ENCODE data around the gene TRIM15.

DNA sequence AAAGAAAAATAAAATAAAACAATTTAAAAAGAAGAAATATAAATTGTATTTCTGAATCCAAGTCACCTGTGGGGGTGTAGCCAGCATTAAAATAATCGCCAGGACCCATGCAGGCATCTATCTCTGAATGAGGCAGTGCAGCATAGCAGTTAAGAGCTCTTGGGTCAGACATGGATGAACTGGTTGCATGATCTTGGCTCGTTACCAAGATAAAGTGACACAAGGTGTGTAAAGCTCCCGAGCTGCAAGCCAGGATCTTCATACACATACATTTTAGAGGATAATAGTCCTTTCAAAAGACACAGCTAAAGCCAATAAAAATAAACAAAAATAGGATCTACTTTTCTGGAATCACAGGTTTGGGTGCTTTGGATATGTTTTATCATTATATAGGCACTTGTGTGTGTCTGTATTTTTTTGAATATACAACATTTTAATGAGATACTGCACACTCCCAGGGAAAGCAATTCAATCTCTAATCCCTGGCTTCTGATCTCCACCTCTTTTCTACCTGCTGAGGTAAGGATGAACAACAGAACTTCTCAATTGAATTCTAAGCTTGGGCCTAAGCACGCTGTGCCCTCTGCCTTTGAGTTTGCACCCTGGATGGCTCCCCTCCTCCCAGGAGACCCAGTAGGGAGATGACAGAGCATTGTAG is 11.2 kb upstream of the TRIM15 start:
- TF ChIP-seq ASH2L (IDR thresholded peaks at IDR 0.05; ENCODE audit: borderline replicate concordance, low read depth) = no peak
- TF ChIP-seq, protein P1, sequence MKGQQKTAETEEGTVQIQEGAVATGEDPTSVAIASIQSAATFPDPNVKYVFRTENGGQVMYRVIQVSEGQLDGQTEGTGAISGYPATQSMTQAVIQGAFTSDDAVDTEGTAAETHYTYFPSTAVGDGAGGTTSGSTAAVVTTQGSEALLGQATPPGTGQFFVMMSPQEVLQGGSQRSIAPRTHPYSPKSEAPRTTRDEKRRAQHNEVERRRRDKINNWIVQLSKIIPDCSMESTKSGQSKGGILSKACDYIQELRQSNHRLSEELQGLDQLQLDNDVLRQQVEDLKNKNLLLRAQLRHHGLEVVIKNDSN (IDR thresholded peaks at IDR 0.05; ENCODE audit: borderline replicate concordance, extremely low read length, insufficient read depth, low read depth, low read length) = no peak
- no peak for TF ChIP-seq ZNF217 (IDR thresholded peaks at IDR 0.05)
- no peak for TF ChIP-seq YY1 (IDR thresholded peaks at IDR 0.05; ENCODE audit: low read depth, low read length)
- no peak for TF ChIP-seq POLR2A (IDR thresholded peaks at IDR 0.05; ENCODE audit: low read depth, low read length)
- TF ChIP-seq TARDBP (IDR thresholded peaks at IDR 0.05; ENCODE audit: borderline replicate concordance) = no peak
- no peak for TF ChIP-seq SREBF1 (IDR thresholded peaks at IDR 0.05; ENCODE audit: low read length)
- TF ChIP-seq HDGF (IDR thresholded peaks at IDR 0.05) = no peak
- TF ChIP-seq MTA3 (IDR thresholded peaks at IDR 0.05; ENCODE audit: borderline replicate concordance, low read length) = no peak
- TF ChIP-seq ESRRA (IDR thresholded peaks at IDR 0.05; ENCODE audit: low read length) = no peak
- TF ChIP-seq SP1 (IDR thresholded peaks at IDR 0.05; ENCODE audit: low read depth, low read length) = no peak

All from GM12878 (cell line).